NCI-H2227 (cell line): ENCODE measurements around the gene B3GAT1.
"Not testable (repeated sequence)": the region's sequence is repeated elsewhere in the genome, so short reads cannot be mapped to it uniquely, and the experiment has no call there.

Source experiments
- DNase-seq: peaks from one replicate; lab custom pipeline; 2025; ENCODE audit not compliant: unreplicated experiment; lab: John Stamatoyannopoulos, UW

B3GAT1 gene

DNA sequence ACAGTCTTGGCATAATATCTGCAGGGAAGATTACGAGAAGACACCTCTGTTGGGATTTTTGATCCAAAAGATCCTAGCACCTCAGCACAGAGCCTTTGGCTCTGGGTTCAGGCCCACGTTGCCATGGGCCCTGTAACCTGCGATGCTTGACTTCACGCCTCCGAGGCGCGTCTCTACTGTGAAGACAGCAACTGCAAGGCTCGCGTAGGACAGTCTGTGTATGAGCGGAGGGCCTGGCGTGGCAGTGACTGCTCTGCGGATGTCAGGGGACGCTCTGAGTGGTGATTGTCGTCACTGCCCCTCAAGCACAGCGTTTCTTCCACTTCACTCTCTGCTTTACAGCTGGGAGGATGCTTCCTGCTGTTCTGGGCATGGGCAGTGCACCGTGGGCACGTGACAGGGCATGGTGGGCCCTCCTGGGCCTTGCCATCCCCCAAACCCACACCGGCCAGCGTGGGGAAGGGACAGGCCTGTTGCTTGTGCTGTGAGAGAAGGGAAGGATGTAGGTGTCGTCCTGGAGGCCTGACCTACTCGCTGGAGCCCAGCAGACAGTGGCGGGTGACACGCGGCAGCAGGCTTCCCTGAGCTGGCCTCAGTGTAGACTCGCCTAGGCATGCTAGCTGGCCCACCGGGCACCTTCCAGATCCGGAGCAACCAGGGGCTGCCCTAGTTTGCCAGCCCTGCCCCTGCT, 53.7 kb downstream of the B3GAT1 start:
- DNase-seq, result no peak

DNA sequence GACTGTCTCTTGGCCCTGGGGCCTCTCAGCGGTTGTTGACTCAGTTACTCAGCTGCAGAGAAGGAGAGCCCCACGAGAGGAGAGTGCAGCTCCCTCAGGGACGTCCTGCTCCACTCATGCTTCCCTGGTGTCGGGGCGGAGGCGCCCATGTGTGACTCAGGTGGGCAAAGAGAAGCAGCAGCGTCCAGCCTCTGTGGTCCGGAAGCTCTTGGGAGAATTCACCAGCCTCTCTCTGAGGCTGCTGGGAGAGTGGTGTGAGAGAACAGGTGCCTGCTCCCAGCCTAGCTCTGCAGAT, 54.5 kb downstream of the B3GAT1 start:
- no peak for DNase-seq

DNA sequence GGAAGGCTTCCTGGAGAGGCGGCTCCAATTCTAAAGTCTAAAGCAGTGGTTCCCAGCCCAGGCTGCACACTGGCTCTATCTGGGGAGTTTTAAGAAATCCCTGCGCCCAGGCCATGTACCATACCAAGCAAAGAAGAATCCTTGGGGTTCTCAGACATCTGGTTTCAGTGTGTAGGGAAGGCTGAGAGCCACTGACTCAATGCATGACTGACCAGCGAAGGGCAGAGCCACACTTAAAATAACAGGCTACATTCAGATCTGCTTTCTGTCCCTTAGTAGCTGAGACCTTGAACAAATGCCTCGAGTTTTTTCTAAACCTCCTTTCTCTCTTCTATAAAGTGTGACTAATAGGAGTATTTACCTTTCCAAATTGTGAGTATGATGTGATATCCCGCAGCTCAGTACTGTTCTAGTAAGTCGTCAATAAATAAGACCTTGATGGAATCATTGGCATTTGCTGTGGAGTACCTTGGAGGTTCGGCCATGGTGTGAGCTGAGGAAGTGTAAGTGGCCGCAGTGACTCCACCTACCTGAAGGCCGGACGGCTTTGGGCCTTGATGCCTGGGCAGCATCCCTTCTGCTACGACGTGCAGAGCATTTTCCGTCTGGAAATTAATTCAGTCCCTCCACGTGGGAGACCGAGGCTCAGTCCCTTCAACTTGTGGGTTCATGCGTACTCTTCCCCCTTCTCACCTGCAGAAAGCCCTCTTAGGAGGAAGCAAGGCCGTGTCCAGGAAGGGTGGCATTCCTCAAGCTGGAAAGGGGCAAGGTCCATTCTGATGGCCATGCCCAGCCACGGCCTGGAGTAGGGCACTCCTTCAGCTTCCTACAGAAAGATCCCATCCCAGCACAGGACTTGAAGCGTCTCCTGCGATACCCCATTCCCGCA, 55.1 kb downstream of the B3GAT1 start:
- DNase-seq, result no peak

DNA sequence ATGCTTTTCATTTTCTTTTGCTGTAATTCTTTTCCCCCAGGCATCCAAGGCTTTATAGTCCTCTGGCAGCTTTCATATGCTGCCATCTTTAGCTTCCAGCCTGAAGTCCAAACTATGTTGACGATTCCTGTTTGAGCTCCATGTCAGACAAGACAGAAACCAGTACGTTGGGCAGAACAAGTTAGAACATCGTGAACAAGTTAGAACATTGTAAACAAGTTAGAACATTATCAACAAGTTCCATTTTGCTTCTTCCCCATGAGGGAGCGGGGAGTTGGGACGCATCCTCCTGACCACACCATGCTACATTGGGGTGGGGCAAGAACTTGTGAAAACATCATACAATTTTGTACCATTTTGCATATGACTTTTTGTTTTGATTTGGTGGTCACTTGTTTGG, 56.4 kb downstream of the B3GAT1 start:
- no peak for DNase-seq

DNA sequence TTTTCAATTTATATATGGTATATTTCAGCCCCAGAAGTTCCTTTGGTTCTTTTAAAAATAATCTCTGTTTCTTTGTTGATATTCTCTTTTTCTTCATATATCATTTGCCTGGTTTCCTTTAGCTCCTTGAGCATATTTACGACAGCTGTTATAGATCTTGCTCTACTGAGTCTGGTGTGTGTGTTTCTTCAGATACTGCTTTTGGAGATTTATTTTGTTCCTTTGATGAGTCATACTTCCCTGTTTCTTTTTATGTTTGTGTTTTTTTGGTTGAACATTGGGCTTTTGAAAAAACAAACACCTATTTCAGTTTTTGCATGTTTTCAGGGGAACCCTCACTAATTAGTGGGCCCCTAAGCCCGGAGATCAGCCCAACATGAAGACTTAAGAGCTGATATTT, 56.9 kb downstream of the B3GAT1 start:
- DNase-seq, result no peak

DNA sequence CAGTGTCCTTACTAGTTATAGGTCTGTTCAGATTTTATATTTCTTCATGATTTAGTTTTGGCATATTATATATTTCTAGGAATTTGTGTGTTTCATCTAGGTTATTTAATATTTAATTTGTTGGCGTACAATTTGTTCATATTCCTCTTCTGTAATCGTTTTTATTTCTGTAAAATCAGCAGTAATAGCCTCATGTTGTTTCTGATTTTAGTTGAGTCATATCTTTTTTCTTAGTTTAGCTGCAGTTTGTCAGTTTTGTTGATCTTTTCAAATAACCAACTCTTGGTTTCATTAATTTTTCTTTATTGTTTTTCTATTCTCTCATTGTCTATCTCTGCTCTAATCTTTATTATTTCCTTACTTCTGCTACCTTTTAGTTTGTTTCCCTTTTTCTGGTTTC, 59.9 kb downstream of the B3GAT1 start:
- no peak for DNase-seq

DNA sequence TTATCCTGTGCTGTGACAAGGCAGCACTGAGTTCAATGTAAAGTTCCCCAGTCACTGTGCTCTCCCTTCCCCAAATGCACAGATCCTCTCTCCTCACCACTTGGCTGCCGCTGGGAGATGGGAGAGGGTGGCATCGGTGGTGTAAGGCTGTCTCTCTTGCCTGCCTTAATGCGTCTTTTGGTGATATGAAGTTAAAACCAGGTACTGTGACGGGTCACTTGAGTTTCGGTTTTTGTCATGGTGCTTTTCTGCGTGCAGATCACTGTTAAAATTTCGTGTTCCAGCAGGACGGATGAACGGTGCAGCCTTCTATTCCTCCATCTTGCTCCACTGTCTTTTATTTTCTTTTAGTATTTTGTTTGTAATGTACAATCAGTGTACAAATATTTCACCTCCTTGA, 61.7 kb downstream of the B3GAT1 start:
- DNase-seq, result no peak

DNA sequence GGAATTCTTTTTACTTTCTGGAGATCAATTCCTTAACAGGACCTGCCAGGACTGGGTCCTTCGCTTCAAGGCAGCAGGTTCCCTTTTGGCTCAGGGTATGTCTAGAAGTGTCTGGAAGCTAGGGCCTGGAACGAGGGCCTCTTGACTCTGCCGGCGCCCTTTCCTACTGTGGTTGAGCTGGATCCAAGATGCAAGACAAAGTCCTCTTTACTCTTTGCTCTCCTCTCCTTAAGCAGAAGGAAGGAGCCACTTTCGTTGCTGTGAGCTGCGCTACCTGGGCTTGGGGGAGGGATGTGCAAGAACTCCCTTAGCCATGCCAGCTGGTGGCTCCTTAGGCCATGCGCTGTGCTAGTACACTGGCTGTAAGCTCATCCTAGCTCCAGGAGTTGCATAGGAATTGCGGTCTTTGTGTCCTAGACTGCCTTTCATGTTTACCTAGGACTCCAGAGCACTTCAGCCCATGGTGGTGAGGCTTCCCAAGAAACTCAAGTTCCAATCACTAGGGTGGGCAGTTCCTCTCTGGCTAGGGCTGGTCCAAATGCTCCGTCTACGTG, 62.2 kb downstream of the B3GAT1 start:
- no peak for DNase-seq

DNA sequence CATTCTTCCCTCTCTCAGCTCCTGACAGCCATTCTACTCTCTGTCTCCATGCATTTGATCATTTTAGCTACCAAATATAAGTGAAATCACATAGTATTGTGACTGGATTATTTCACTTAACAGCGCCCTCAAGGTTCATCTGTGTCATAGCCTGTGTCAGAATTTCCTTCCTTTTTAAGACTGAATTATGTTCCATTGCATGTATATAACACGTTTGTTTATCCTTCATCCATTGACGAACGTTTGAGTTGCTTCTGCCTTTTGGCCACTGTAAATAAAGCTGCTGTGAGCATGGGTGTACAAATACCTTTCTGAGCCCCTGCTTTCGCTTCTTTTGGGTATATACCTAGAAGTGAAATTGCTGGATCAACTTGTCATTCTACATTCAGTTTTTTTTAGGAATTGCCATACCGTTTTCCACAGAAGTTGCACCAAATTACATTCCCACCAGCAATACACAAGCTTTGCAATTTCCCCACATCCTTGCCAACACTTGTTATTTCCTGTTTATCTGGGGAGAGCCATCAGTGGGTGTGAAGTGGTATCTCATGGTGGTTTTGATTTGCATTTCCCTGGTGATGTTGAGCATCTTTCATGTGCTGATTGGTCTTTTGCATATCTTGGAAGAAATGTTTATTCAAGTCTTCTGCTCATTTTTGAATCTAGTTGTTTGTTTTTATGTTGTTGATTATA, 62.8 kb downstream of the B3GAT1 start:
- DNase-seq, result no peak

DNA sequence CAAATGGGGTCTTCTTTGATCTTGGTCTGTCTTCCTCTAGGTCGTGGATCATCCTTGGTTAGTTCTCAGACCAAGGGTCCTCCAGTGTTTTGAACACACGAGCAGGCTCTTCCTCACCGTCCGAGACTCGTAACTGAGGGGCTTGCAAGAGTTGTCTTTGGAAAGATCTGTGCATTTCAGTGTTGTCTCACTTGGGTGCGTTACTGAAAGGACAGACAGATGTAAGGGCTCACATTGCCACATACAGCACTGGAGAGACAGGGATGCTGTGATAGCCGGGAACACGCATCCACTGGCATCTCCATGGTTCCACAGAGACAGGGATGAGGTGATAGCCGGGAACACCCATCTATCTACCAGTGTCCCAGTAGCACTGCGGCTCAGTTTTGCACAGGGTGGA, 64.6 kb downstream of the B3GAT1 start:
- no peak for DNase-seq

DNA sequence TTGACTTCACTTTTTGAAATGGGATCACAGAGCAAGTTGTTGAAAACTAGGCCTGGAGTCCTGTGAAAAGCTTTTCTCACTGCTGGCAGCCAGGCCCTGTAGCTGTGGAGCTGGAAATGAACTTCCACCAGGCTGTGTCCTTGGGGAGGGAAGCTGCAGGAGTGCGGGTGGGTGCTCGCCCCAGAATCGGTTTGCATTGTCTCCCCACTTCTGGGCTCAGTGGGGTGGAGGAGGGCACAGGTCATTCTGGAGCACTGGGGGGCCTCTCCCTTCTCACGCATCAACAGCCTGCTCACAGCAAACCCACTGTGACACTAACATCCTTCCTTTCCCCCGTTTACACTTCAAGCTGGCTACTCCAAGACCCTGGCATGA, 65.1 kb downstream of the B3GAT1 start:
- no peak for DNase-seq

DNA sequence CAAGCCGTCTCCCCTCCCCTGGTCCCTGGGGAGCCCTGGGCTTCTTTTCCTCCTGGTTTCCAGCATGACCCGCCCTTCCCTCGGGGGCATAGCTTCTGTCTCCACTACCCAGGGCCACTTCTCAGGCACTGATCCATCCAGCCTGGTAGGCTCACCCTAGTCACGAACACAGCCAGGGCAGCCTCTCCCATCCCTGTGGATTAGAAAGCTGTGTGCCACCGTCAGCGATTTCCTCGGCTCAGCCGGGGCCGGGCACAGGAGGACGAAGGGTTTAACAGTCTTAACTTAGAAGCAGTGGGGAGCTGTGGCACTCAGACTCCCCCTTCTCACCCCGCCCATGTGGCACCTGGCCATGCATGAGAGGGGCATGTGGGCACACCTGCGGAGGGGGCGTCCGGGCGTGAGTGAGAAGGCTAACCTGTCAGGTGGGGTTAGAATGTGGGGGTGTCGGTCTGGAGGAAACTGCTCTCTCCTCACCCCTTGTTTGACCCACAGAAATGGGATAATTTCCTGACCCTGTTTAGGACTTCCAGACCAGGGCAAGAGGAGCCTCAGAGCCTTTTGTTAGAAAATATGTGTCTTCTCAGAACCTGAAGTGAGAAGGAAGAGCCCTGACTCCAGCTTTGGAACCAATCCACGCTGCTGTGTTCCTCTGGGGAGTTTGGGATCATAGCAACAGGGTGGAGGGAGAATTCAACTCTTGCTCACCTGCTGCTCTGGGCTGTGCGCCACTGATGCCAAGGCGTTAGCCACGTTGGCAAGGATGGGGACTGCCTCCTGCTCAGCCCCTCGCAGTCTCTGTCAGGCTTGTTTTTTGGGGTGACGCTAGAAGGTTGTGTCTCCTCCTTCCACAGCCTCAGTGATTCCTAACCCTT, 65.7 kb downstream of the B3GAT1 start:
- DNase-seq, result no peak

DNA sequence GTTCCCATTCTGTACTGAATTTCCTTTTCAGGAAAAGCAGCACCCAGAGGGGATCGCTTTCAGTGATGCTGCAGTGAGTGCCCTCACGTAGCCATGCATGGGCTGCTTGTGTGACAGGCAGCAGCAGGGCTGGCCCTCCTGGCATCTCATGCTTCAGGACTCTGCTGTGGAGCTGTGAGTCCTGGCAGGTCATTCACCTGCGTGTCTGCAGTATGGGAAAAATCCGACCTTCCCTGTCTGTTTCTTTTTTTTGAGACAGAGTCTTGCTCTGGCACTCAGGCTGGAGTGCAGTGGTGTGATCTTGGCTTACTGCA, 66.8 kb downstream of the B3GAT1 start:
- no peak for DNase-seq

DNA sequence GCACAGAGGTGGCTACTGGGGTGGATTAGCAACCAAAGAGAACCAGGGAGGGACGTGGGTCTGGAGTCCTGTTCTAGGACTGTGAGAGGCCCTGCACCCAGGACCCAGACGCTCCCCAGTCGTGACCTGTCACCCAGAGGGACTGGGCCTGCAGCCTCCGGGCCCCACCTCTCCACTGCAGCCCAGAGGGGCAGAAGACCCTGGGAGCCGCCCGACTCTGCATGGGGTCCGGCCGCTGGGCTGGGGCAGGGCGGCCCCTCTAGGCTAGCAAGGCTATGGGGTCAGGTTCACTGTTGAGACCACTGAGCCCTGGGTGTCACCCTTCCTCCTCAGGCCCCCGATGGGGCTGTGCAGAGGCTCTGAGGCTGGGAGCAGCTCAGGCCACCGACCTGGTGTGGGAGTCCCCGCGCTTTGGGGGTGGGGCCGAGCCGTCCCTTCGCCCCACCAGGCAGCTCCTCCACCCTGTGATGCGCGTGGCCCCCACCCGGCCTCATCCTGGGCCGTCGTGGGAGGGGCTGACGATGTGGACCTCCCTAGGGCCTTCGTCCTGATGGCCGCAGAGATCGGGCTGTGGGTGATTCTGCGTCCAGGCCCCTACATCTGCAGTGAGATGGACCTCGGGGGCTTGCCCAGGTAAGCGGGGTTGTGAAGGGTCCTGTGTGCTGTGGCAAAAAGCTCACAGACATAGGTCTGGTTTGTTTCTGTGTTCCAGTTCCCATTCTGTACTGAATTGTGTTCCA, 67.4 kb downstream of the B3GAT1 start:
- not testable (repeated sequence) for DNase-seq

DNA sequence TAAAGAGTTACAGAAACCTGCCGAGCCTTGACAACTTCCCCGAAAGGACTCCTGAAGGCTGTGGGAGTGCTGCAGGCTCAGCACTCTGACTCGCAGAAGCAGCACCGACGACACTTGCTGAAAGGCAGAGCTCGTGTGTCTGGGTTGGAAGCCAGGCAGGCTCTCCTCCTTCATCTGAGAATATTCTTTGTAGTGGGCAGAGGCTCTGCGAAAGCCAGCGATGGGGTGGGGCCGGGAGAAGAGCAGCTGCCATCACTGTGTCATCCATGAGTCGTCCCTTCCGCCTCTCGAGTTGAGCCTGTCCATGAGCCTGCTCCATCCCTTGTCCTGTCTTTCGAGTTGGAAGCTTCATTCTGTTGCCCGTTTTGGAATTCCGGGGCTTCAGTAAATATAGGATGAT, 68.4 kb downstream of the B3GAT1 start:
- DNase-seq, result no peak

DNA sequence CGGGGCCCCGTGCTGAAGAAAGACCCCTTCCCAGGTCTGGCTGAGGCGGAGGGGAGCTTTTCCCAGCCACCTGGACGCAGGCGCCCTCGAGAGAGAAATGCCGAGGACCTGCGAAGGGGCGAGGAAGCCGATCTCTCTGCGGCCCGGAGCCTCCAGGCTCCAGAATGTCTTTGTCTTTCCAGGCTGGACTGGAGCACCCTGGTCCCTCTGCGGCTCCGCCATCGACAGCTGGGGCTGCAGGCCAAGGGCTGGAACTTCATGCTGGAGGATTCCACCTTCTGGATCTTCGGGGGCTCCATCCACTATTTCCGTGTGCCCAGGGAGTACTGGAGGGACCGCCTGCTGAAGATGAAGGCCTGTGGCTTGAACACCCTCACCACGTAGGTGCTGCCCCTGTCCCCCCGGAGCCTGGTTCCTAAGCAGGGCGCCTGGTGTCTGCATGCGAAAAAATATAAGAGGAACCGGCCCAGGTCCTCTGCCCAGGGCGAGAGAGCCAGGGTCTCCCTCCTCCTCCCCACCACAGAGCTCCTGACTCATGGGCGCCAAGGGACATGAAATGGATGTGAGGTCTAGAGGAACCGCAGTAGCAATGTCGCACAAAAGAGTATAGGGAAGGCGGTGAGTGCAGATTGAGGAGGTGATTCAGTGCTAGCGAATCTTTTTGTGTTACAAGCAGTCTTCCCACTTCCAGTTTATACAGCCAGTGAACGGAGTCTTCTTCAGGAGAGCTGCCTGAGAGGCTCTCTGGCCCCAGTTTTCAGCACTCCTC, 69.3 kb downstream of the B3GAT1 start:
- no peak for DNase-seq

DNA sequence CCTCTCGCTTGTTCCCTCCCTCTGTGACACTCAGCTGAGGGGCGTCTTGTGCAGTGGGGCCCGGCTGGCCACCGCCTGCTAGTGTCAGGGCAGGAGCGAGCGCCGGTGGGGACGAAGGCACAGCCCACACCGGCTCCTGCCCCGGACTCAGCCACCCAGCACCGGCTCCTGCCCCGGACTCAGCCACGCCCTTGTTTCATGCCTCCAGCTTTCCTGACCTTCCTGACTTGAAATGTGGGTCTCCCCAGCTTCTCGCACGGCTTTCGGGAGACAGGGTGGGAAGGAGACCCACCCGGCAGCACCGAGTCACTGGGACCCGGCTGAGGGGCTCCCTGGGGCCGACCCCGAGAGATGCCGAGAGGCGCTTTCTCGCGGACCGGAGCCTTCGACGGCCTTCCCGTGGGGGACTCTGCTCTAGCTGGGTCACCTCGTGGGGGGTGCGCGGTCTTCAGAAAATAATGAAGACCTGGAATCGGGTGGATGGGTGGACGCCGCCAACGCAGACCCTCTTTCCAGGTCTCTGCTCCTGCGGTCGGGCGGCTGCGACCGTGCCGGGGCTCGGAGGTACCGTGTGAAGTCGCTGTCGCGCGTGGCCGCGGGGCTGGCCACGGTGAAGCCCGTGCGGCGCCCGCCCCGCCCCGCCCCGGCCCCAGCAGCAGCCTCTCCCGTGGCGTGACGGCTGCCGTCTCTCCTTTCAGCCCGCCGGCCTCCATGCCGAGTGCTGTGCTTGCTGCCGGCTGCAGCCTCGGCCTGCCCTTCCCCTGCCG, 70.1 kb downstream of the B3GAT1 start:
- no peak for DNase-seq

DNA sequence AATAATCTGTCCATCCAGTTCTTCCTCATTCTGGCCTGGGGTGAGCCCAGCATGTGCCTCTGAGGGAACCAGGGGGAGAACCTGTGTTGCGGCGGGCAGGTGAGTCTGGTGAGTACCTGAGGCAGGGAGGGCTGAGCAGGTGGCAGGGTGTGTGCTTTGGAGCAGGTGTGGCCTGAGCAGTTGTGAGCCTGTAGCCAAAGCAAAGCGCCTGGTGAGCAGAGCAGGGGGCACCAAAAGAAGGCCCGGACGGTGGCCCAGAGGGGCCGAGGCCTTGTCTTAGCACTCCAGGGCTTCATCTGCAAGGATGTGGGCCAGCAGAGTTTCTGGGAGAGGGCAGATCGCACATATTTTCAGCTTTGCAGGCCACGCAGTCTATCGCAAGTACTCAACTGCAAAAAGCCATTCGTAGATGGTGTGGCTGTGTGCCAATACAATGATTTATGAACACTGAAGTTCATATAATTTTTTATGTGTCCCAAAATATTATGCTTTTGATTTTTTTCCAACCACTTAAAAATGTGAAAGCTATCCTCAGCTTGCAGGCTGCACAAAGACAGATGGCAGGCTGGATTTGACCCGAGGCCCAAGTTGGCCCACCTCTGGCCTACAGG, 71.6 kb downstream of the B3GAT1 start:
- DNase-seq, result no peak

DNA sequence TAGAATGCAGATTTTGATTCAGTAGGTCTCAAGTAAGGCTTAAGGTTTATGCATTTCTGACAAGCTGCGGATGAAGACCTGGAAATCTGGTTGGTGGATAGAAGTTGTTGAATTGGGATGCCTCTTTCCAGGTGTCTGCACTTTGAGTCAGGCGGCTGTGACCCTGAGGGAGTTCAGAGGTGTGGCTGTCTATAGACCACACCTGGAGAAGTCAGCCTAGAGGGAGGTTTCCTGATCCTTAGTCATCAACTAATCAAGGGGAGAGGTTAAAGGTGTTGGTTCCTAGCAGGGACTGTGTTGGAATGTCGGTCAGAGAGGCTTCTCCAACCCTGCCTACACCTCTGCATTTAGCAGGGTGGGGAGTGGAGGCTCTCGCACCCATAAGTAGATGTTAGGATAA, 72.3 kb downstream of the B3GAT1 start:
- no peak for DNase-seq
